Uterus (tissue), 2 donors: ENCODE results near the gene ABHD4.

Experiments used
- CTCF ChIP-seq, 4 experiments: fragments of 200-600 bp in 2 of 4; fragments of 450-650 bp in 2 of 4; sonication (generic) in 2 of 4; IDR thresholded peaks; one replicate each; pipeline ENCODE4 v1.5.1; 2016 to 2019; ENCODE audit warnings: antibody characterized with exemption in 4 of 4, mild to moderate bottlenecking in 2 of 4, moderate library complexity in 1 of 4
- POLR2A ChIP-seq, 2 donors: fragments of 450-650 bp; IDR thresholded peaks; one replicate each; pipeline ENCODE4 v1.6.1; 2016; ENCODE audit warnings: antibody characterized with exemption in 2 of 2, mild to moderate bottlenecking in 1 of 2, moderate library complexity in 1 of 2

- no peak for TF ChIP-seq POLR2A (IDR thresholded peaks at IDR 0.05)
- TF ChIP-seq CTCF (IDR thresholded peaks at IDR 0.05): no peak
Measured at GRCh38 chr14:22551605-22551997, 46.5 kb upstream of the ABHD4 start.
